Stimulated activated CD4-positive, alpha-beta T cell treated with anti-CD3 and anti-CD28 coated beads, Interleukin-4, amount 100 ng/mL, for 48 hours (primary cell): ENCODE measurements around the gene ABCB6.

Experiments
- DNase-seq, 2 donors: peaks; one replicate each; pipeline ENCODE4 v3.0.0-alpha.2; 2020; ENCODE audit warnings: low read depth in 2 of 2

ABCB6 gene

GRCh38 chr2:219168932-219169331 lies 49.8 kb downstream of the ABCB6 start:
- DNase-seq, result no peak

- DNase-seq, result no peak
Observed at GRCh38 chr2:219168526-219168925, 50.2 kb downstream of the ABCB6 start.

GRCh38 chr2:219167997-219168396 lies 50.8 kb downstream of the ABCB6 start:
- DNase-seq, result no peak

GRCh38 chr2:219165058-219165911 lies 53.5 kb downstream of the ABCB6 start:
- DNase-seq, result no peak

GRCh38 chr2:219163156-219163555 lies 55.6 kb downstream of the ABCB6 start:
- DNase-seq, result no peak

GRCh38 chr2:219161097-219161496 lies 57.7 kb downstream of the ABCB6 start:
- DNase-seq, result no peak

- DNase-seq, result peak; percentile 92 to 97
Observed at GRCh38 chr2:219160186-219161017, 58.4 kb downstream of the ABCB6 start, which contains the start of gene NHEJ1. TSS of gene NHEJ1 (minus strand) at chr2:219160815. CDS start at chr2:219158362, 2,453 bp downstream.
